ENCODE data around the gene ATP9B.
"Not testable (repeated sequence)": the region's sequence is repeated elsewhere in the genome, so short reads cannot be mapped to it uniquely, and the experiment has no call there.

The ATP9B gene

GRCh38 chr18:79321625-79322405 is 252.6 kb downstream of the ATP9B start:
- DNase-seq (ENCODE audit: low read depth), result no peak
- TF ChIP-seq CTCF (IDR thresholded peaks at IDR 0.05; ENCODE audit: control insufficient read depth, extremely low read depth, insufficient read depth), result no peak
- H3K4me3 ChIP-seq (ENCODE audit: low read depth, low read length), result no peak overlapping the region

- no peak for TF ChIP-seq CTCF (IDR thresholded peaks at IDR 0.05; ENCODE audit: control insufficient read depth, extremely low read depth, insufficient read depth)
- no peak for DNase-seq (ENCODE audit: low read depth)
- no peak overlapping the region for H3K4me3 ChIP-seq (ENCODE audit: low read depth, low read length)
Observed at GRCh38 chr18:79322441-79322840, 253.2 kb downstream of the ATP9B start.

GRCh38 chr18:79323471-79323870 is 254.3 kb downstream of the ATP9B start:
- TF ChIP-seq CTCF (IDR thresholded peaks at IDR 0.05; ENCODE audit: control insufficient read depth, extremely low read depth, insufficient read depth), result no peak
- H3K4me3 ChIP-seq (ENCODE audit: low read depth, low read length), result no peak overlapping the region
- DNase-seq (ENCODE audit: low read depth), result no peak

- TF ChIP-seq CTCF (IDR thresholded peaks at IDR 0.05; ENCODE audit: control insufficient read depth, extremely low read depth, insufficient read depth), result no peak
- no peak overlapping the region for H3K4me3 ChIP-seq (ENCODE audit: low read depth, low read length)
- DNase-seq (ENCODE audit: low read depth), result no peak
Observed at GRCh38 chr18:79326413-79327198, 257.4 kb downstream of the ATP9B start.

- H3K4me3 ChIP-seq (ENCODE audit: low read depth, low read length), result no peak overlapping the region
- no peak for DNase-seq (ENCODE audit: low read depth)
- no peak for TF ChIP-seq CTCF (IDR thresholded peaks at IDR 0.05; ENCODE audit: control insufficient read depth, extremely low read depth, insufficient read depth)
Observed at GRCh38 chr18:79327199-79327721, 258.1 kb downstream of the ATP9B start.

GRCh38 chr18:79327915-79328314 is 258.7 kb downstream of the ATP9B start:
- not testable (repeated sequence) for H3K4me3 ChIP-seq (ENCODE audit: low read depth, low read length); DNase-seq (ENCODE audit: low read depth)

GRCh38 chr18:79328887-79329286 is 259.7 kb downstream of the ATP9B start:
- H3K4me3 ChIP-seq (ENCODE audit: low read depth, low read length), result no peak overlapping the region
- no peak for TF ChIP-seq CTCF (IDR thresholded peaks at IDR 0.05; ENCODE audit: control insufficient read depth, extremely low read depth, insufficient read depth)
- DNase-seq (ENCODE audit: low read depth), result no peak

Data from LNCaP clone FGC (cell line).